HG03066 (cell line): Measurements from ENCODE around the gene INAFM2.

Experiments used
- ATAC-seq: cut with Tn5 transposase; IDR thresholded peaks from one replicate; pipeline ENCODE4 v1.9.1; 2021; ENCODE audit warnings: low read depth; ENCODE audit not compliant: unreplicated experiment

The INAFM2 gene

DNA sequence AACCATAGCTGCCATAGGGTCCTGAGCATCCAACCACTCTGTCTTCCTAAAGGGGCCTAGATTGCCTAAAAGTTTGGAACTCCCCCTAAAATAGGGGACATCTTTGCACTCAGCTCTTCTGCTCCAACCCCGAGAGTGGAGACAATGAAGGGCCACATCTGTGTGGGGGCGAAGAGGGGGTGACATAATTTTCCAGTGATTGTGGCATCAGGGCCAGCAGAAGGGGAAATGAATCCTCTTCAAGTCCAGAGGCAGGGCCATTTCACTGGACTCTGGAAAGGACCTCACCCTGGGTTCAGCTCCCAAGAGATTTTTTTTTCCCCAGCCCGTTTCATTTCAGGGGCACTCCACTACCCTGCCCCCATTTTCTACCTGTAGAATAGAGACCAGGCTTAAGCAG lies 36.0 kb upstream of the INAFM2 start:
- ATAC-seq, result no peak

DNA sequence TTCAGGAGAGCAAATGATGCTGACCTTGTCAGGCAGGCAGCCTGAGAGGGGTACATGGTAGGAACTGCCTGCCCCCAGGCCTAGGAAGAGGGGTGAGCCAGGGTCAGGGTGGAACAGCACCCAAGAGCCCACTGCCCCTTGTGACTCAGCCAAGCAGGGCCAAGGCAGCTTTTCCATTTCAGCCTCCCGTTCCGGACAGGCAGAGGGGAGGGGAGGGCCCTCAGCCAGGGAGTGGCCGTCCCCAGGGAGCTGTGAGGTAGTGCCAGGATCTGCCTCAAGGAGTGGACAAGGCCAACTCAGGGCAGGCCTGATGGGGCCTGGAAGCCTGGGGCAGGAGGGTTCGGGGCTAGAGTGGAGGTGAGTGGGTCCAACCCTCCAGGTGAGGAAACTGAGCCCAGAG lies 35.5 kb upstream of the INAFM2 start:
- ATAC-seq, result no peak

DNA sequence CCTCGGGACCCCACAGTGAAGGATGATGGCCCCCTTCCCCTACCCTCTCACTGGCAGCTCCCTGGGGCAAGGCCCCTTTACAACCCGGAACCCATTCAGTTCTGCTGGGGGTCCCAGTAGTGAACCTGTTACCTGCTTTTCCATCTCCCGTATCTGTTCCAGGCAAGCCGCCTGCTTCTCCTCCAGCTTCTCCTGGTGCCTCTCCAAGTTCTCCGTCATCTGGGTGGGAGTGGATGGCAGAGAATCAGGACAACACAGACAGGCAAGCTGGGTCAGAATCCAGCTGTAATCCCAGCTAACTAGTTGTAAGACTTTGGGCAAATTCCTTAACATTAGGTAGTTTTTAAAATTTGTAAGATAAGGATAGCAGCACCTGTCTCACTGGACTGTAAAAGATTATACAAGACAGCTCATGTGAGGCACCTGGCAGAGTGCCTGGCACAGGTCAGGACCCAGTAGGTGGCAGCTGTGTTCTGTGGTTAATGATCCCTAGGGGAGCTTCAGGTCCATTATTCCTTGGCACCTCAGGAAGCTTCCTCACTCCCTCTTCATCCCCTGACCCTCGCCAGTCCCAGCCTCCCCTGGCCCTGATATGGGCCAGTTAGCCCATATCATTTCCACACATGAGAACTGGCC lies 34.2 kb upstream of the INAFM2 start:
- no peak for ATAC-seq

DNA sequence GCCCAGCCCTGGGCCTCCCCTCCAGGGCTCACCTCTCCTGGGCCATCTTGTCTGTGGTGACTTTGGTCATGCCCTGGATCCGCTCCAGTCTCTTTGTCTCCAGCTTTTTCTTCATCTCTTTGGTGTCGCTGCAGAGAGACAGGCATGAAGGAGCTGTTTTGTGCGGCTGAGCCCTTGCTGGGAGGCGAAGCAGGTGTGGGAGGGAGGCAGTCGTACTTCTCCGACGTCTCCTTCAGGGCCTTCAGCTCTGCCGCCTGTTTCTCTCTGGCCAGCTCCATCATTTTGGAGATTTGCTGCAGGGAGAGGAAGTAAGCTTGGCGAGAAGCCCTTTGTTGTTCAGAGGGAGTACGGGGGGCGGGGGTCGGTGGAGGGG lies 33.0 kb upstream of the INAFM2 start:
- ATAC-seq, result no peak

DNA sequence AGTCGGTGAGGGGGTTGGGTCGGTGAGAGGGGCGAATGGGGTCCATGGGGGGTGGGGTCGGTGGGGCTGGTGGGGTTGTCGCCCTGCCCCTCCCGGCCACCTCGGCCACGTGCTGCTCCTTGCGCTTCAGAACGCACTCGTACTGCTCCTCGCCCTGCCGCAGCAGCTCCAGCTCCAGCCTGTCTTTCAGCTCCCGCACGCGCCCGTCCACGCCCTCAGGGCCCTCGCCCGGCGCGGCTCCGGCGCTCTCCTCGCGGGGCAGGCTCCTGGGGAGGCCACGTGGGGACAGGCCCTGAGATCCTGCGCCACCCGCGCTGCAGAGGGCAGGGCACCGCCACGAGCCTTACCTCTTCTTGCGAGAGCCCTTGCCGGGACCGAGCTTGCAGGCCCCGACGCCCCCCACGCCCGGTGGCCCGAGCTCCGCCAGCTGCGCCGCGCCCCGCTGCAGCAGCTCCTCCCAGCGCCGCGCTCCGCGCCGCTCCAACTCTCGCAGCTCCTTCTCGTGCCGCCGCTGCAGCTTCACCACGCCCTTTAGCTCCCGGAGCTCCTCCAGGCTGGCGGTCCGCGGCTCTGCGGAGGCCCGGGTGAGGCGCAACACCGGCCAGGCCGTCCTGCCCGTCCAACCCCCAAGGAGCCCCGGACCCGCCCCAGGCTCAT lies 32.4 kb upstream of the INAFM2 start:
- no peak for ATAC-seq

DNA sequence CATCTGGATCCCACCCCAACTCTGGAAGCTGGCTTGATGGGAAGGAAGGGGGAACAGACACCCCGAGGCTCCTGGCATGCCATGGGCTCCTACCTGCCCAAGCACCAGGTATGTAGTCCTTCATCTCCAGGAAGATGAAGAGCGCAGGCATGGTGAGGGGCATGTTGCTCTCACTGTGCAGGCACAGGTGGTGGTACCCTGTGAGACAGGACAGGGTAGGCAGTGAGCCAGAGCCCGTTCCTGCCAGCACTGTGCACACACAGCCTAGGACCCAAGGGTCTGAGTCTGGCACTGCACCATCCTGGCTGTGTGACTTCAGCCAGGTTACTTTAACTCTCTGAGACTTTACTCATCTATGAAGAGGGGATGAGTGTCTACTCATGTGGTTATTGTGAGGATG lies 31.2 kb upstream of the INAFM2 start:
- no peak for ATAC-seq

DNA sequence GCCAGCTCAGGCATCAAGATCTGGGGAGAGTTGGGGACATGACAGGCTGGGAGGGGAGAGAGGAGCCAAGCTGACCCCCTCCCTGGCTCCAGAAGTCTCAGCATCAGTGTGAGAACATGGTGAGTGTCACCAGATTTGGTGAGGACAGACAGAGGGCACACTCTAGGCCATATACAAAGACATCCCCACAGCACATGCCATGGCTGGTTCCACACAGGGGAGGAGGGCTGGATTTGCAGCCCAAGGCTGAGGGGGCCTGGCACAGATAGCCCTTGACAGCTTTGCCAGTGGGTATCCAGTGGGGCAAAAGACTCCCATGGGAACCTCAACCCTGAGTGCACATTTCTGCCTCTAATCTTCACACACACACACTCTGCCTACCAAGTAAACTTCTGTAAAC lies 30.5 kb upstream of the INAFM2 start:
- no peak for ATAC-seq

DNA sequence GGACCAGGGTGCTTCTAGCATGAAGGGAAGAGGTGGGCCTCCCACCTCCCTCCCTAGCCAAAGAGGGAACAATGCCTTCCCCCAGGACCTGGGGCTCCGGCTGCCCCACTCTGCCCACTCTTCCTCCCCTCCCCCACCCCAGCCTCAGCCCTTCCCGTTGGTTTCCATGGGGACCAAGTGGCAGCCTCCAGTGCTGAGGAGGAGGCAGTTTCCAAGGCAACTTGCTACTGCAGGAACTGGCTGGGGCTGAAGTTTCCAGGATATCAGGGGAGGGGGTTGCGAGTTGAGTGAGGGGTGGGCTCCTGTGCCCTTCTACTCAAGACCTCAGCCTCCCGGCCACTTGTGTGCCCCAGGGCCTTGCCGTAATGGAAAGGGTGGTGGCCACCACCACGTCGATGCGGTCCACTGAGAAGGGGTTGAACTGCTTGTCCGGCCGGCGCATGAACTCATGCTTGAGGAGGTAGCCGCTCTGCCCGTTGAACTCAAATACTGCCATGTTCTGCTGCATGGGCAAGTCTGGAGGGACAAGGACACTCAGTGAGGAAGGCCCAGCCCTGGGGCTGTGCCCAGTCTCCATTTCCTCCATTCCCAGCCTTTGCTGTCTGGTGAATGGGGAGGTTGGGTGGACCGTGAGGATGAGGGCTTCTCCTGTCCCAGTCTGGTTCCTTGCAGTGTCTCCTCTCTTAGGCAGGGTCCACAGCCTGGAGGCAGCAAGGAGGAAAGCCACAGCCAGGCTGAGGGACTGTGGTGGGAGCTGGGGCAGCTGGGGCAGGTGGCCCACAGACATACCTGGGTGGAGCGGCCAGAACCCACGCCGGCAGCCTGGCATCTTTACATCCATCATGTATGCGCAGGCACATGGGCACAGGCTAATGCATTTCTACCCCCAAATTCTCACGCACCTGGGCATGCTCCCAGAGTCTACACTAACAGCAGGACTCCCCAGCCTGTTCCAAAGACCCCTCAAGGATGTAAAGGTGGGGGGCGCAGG lies 29.3 kb upstream of the INAFM2 start:
- ATAC-seq, result no peak

DNA sequence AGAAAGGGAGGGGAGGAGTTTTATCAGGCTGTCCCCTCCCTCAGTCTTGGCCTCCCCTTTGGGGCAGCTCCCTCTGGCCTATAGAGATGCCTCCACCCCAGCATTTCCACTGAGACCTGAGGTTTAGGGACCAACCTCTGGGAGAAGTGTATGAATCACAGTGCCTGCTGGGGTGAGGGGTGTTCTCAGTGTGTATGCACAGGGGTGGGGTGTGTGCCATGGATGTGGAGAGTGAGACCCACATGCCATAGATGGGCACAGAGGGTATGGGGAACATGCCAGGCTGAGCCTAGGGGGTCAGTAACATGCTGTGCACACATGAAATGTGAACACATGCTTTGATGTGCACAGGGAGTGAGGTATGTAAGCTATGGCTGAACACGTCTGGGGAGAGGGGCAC lies 28.2 kb upstream of the INAFM2 start:
- no peak for ATAC-seq

DNA sequence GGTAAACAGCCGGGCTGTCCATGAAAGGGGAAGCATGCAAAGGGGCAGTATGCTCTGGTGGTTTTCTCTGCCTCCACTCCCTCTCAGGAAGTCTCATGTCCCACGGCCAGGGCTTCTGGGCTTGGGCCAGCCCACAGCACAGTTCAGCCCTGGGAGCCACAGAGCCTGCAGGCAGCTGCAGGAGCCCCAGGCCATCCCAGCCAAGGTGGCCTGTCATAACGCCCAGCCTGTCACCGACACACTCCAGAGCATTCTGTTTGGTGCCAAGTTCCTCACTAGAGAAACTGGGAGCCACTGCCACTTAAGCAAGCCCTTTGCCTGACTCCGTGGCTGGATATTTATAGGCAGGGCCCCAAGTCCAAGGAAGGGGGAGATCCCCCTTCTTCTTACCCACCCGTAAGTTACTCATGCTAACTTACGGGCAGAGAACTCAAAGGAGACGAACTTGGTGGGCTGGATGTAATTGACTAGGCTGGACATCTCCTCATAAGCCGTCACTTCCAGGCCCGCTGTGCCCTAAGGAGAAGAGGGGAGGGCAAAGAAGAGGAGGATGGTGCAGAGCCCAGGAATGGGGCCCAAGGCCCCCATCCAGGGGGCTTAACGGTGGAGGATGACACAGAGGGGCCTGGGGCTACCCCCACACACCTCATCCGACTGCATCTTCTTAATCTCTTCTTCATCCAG lies 27.5 kb upstream of the INAFM2 start:
- no peak for ATAC-seq

DNA sequence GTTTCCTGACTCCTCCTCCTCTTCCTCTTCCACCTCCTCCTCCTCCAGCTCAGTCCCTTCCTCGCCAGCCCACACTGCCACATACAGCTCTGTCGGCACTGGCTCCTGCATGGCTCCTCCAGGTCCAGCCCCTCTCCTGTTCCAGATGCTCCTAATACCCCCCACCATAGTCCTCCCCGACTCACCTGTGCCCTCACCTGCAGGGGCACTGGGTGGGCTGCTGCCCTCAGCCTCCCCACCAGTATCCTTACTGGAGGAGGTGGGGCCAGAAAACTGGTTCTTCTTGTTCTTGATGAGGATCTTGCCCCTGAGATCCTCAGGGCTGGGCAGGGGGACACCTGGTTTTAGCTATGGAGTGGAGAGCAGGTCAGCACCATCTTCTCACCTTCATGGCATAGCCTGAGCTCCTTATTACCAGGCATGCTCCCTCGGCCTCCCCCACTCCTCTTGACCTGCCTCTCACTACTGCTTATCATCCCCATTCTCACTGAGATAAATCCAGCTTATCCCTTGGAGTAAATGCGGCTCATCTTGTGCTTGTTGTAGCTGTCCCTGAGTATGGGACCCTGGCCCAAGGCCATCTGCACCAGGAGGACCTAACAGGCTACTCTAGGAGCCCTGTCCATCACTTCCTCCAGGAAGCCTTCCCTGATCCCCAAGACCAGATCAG lies 26.8 kb upstream of the INAFM2 start:
- ATAC-seq, result no peak

DNA sequence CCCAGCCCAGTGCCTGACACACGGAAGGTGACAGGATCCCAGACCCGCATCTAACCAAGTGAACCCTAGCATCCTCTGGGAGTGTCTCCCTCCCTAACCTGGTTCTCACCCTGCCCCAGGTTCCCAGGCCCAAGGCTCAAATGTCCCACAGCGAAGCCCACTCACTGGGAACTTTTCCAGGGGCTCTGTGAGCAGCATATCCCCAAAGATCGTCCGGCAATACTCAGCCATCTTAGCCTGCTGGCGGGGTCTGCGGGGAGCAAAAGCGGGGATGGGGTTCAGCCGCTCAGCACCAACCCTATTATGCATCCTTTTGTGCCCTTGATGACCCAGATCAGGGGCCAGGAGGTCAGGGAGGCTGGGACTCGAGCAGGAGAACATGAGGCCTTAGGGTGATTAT lies 26.1 kb upstream of the INAFM2 start:
- ATAC-seq, result no peak

DNA sequence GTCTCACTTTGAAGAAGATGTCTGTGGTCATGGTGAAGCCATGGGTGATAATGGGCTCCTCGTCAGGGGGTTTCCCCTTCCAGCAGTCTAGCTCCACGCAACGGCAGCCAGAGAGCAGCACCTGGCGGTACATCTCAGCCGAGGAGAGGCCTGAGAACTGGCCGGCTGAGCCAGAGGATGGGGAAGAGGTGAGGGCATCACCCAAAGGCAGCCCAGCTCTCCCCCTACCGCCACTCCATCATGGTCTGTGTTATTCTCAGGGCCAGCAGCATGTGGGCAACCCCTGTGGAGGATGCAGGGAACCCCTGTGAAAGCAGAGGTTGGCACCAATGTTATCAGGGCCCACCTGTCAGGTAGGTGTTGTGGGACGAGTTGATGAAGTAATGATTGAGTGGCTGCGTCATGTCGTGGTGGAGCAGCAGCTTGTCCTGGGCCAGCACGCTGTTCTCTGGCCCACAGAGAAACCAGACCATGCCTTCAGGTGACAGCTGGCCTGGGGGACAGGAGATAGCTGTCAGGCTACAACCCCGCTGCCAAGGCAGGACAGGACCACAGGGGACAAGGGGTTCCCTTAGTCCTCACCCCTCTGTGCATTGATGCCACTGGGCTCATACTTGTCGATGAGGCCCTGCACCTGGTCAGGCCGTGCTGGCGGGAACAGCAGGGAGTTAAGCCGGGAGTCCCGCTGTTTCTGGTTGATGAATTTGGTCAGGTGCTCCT lies 25.1 kb upstream of the INAFM2 start:
- ATAC-seq, result no peak

DNA sequence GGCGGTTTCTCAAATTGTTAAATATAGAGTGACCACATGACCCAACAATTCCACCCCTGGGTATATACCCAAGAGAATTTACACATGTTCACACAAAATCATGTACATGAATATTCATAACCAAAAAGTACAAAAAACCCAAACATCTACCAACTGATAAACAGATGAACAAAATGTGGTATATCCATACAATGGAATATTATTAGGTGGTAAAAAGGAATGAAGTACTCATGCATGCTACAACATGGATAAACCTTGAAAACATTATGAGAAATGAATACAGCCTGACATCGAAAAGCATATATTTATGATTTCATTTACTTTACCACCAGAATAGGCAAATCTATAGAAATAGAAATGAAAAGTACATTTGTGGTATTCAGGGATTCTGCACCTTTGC lies 23.1 kb upstream of the INAFM2 start:
- no peak for ATAC-seq

DNA sequence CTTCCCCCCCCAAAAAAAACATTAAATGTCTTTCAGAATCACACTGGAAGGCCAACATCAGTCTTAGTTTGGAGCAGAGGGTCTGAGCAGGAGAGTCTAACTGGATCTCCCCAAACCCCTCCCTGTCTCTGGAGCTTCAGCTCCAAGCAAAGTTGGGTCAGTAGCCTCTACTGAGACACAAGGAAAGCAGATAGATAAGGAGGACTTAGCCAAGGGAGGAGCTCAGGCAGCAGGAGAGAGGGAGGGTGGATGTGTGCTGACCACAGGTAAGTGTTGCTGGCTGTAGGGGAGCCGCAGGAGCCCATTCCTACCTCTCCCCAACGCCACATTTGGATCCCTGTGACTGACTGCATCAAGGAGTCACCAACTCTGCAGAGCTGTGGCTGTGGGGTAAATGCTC lies 22.7 kb upstream of the INAFM2 start:
- ATAC-seq, result no peak

DNA sequence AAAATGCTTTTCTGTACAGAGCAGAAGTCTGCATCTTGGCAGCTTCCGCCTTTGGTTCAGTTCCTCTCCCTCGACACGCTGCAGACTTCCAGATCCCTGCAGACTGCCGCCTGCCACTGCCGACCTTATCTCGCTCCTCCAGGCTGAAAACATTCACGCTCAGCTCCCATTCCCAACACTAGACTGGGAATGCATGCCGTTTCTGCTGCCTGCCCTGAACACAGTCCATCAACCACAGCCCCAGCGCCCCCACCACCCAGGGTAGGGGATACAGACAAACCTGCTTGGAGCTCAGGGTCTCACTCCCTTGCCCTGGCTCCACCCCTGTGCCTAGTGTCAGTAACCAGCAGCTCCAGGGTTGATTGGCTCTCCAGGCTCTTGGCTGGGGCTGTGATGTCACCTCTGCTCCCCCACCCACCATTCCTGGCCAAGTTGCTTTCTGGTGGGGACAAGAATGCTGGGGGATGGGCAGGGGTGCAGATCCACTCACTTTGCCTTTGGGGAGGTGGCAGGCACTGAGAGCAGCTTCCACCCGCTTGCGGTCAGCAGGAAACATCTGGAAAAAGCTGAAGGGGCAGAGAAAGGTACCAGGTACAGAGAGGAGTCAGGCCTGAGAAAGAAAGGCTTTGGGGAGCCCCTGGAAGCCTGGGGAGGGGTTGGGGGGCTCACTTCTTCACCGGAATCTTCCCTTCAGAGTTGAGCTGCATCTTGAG lies 21.9 kb upstream of the INAFM2 start:
- ATAC-seq, result no peak

DNA sequence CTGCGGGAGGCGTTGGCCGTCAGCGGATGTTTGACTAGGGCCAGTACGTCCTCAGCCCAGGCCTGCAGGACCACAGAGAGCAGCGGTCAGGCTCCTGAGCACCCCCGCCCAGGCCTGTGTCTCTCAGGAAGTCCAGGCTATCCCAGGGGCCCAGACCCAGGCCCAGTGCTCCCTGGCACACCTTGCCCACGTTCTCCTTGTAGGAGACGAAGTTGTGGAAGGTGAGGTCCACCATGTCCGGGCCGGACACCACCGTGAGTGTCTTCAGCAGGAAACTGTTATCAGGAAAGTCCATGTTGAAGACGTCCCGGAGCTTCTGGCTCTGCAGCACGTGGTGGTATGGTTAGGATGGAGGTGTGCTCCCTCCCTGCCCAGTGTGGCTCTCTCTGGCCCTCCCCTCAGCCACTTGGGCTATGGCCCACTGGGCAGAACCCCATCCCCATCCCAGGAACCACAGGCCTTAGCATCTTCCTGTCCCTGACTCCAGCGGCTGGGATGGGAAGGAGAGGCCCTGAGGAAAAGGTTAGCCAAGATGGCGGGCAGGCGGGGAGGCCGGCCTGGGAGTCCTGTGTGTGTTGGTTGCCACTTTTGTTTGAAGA lies 21.1 kb upstream of the INAFM2 start:
- ATAC-seq, result no peak

DNA sequence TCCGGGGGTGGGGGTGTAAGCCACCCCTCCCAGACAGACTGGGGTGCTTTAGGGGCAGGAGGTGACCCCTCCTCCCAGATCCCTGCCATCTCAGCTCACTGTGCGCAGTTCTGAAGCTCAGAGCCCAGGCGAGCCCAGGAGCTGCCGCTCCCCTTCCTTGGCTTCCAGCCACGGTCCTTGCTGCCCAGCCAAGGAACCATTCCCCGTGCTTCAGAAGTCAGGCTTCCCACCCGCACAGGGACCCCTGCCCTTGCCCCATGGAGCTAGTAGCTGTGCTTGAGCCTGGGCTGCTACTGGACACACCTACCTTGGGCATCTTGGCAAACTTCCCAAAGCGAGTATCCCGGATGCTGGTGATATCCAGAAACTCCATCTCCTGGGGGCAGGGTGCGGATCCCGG lies 20.5 kb upstream of the INAFM2 start:
- ATAC-seq, result no peak

DNA sequence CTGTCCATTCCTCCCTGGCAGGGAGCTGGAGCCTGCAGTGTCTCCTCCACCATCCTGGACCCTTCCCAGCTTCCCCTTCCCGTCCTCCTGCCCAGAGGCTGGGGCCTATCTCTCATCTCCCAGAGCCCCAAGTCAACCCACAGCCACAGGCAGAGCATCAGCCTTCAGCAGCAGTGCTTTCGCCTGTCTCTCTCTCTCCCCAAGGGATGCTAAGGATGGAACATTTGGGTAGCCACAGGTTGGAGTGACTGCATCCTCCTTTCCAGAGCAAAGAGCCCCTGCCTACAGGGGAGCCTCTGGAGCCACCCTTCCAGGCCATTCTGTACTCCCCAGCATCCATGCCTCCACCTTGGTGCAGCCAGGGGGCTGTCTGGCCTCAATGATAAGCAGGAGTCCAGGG lies 19.9 kb upstream of the INAFM2 start:
- ATAC-seq, result no peak
